WTC11 (cell line): ENCODE measurements around the gene CGNL1. TPM values are rescaled to one million over a fixed set of nuclear protein-coding genes. Genes with fewer than 3 reads are reported as not detected.
A peak's percentile ranks its signal among the peaks of the same experiment; 100 is the strongest.

ENCODE experiments used
- ATAC-seq: fragments of 200-7000 bp; cut with Tn5 transposase; 2 replicates; pipeline ENCODE4 v1.10.0; 2021; ENCODE audit warnings: mild to moderate bottlenecking, moderate library complexity
- CTCF ChIA-PET: fragments of 300-600 bp; sonication (Branson Sonifier 250); formaldehyde crosslinking; loops from one replicate; lab custom pipeline; 2021; ENCODE audit warnings: antibody characterized with exemption; lab: Charles Lee
- POLR2A ChIA-PET: fragments of 350-600 bp; sonication (Branson Sonifier 250); formaldehyde crosslinking; loops from one replicate; lab custom pipeline; 2021; ENCODE audit warnings: antibody characterized with exemption; lab: Charles Lee
- DNase-seq: peaks from one replicate; pipeline ENCODE4 v3.0.0; 2021; ENCODE audit warnings: low spot score
- H3K27ac Mint-ChIP-seq: 2 replicates; pipeline ENCODE4 v1.8.0; 2021; ENCODE audit warnings: mixed read lengths
- H3K27me3 Mint-ChIP-seq: 2 replicates; pipeline ENCODE4 v1.8.0; 2021; ENCODE audit warnings: low read depth, mild to moderate bottlenecking, moderate library complexity, mixed read lengths
- H3K36me3 Mint-ChIP-seq: 2 replicates; pipeline ENCODE4 v1.8.0; 2021; ENCODE audit warnings: mixed read lengths
- H3K4me1 Mint-ChIP-seq: 2 replicates; pipeline ENCODE4 v1.8.0; 2022; ENCODE audit warnings: mixed read lengths
- H3K4me3 Mint-ChIP-seq: 2 replicates; pipeline ENCODE4 v1.8.0; 2021; ENCODE audit warnings: mild to moderate bottlenecking, moderate library complexity, mixed read lengths
- H3K9me3 Mint-ChIP-seq: 2 replicates; pipeline ENCODE4 v1.8.0; 2021; ENCODE audit warnings: mixed read lengths
- CBFB ChIP-seq: sonication (generic); formaldehyde crosslinking; IDR thresholded peaks from 2 replicates; pipeline ENCODE4 v1.8.1; 2022; ENCODE audit warnings: mild to moderate bottlenecking, low read depth, missing genetic modification reagents
- CDX4 ChIP-seq: fragments of 250-450 bp; sonication (Bioruptor Pico); IDR thresholded peaks from 2 replicates; pipeline ENCODE4 v1.9.0; 2021; ENCODE audit warnings: moderate library complexity, mild to moderate bottlenecking, inconsistent platforms, borderline replicate concordance
- CREM ChIP-seq: sonication (generic); formaldehyde crosslinking; IDR thresholded peaks from 2 replicates; pipeline ENCODE4 v1.8.1; 2022; ENCODE audit warnings: mild to moderate bottlenecking, missing genetic modification reagents, moderate library complexity
- ESRRA ChIP-seq: sonication (generic); formaldehyde crosslinking; IDR thresholded peaks from 2 replicates; pipeline ENCODE4 v1.8.1; 2022; ENCODE audit warnings: mild to moderate bottlenecking, missing genetic modification reagents, borderline replicate concordance
- ETV6 ChIP-seq: sonication (generic); formaldehyde crosslinking; IDR thresholded peaks from 2 replicates; pipeline ENCODE4 v1.8.1; 2022; ENCODE audit warnings: mild to moderate bottlenecking, missing genetic modification reagents
- HMGXB4 ChIP-seq: sonication (generic); formaldehyde crosslinking; IDR thresholded peaks from 2 replicates; pipeline ENCODE4 v1.8.1; 2023; ENCODE audit warnings: mild to moderate bottlenecking, moderate library complexity, missing genetic modification reagents
- MYBL2 ChIP-seq: sonication (generic); formaldehyde crosslinking; IDR thresholded peaks from 2 replicates; pipeline ENCODE4 v1.8.1; 2023; ENCODE audit warnings: mild to moderate bottlenecking, moderate library complexity, missing genetic modification reagents
- NFE2L1 ChIP-seq: sonication (generic); formaldehyde crosslinking; IDR thresholded peaks from 2 replicates; pipeline ENCODE4 v1.8.1; 2023; ENCODE audit warnings: missing genetic modification reagents
- SMAD3 ChIP-seq: sonication (generic); formaldehyde crosslinking; IDR thresholded peaks from 2 replicates; pipeline ENCODE4 v1.8.0; 2022; ENCODE audit warnings: missing genetic modification reagents, mild to moderate bottlenecking, borderline replicate concordance
- SMAD4 ChIP-seq: sonication (generic); formaldehyde crosslinking; IDR thresholded peaks from 2 replicates; pipeline ENCODE4 v1.8.0; 2022; ENCODE audit warnings: mild to moderate bottlenecking, missing genetic modification reagents
- SP1 ChIP-seq: sonication (generic); formaldehyde crosslinking; conservative IDR thresholded peaks from 2 replicates; pipeline ENCODE4 v1.8.1; 2022; ENCODE audit warnings: missing genetic modification reagents
- USF1 ChIP-seq: sonication (generic); formaldehyde crosslinking; IDR thresholded peaks from 2 replicates; pipeline ENCODE4 v1.8.0; 2022; ENCODE audit warnings: mild to moderate bottlenecking, missing genetic modification reagents
- ZNF232 ChIP-seq: sonication (generic); formaldehyde crosslinking; IDR thresholded peaks from 2 replicates; pipeline ENCODE4 v1.8.0; 2022; ENCODE audit warnings: mild to moderate bottlenecking, missing genetic modification reagents
- ZNF671 ChIP-seq: fragments of 250-450 bp; sonication (Bioruptor Pico); IDR thresholded peaks from 2 replicates; pipeline ENCODE4 v1.8.0; 2021; ENCODE audit warnings: mild to moderate bottlenecking
- total RNA-seq: library from RNA; stranded (reverse); gene quantifications from 3 replicates; pipeline ENCODE4 v1.2.3, GENCODE V29; 2021
- TF ChIP-seq, protein P1 (sequence below): sonication (generic); formaldehyde crosslinking; conservative IDR thresholded peaks from 2 replicates; pipeline ENCODE4 v1.8.1; 2022; ENCODE audit warnings: mild to moderate bottlenecking, missing genetic modification reagents
- TF ChIP-seq, protein P2 (sequence below): sonication (generic); formaldehyde crosslinking; IDR thresholded peaks from 2 replicates; pipeline ENCODE4 v1.8.0; 2023; ENCODE audit warnings: missing genetic modification reagents, mild to moderate bottlenecking, borderline replicate concordance
- TF ChIP-seq, protein P3 (sequence below): sonication (generic); formaldehyde crosslinking; IDR thresholded peaks from 2 replicates; pipeline ENCODE4 v1.8.1; 2022; ENCODE audit warnings: low read depth, missing genetic modification reagents, borderline replicate concordance
- TF ChIP-seq, protein P4 (sequence below): sonication (generic); formaldehyde crosslinking; IDR thresholded peaks from 2 replicates; pipeline ENCODE4 v1.8.1; 2022; ENCODE audit warnings: mild to moderate bottlenecking, missing genetic modification reagents, moderate library complexity, borderline replicate concordance

The CGNL1 gene
- total RNA-seq, 1 experiment from 2014 or later: 57.3 TPM

GRCh38 chr15:57592836-57593420, 216.6 kb downstream of the CGNL1 start:
- TF ChIP-seq ETV6 (CRISPR knock-in tag) (no peak), ZNF232 (CRISPR knock-in tag) (no peak), CDX4 (CRISPR knock-in tag) (no peak), HMGXB4 (CRISPR knock-in tag) (no peak), SP1 (CRISPR knock-in tag) (no peak)

DNA sequence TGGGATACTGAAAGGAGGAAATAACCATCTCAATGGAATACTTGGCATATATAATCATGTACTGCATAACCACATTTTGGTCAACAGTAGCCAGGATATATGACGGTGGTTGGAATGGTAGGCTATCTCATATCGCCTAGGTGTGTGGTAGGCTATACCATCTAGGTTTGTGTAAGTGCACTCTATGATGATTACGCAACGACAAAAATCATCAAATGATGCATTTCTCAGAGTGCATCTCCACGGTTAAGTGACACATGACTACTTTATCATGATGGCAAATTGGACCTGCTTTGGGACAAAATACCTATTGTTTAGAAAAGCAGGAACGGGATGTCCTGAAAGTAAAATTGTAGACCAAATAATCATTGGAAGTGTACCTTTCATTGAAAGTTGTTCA, 218.2 kb downstream of the CGNL1 start:
- no peak overlapping the region for H3K27ac Mint-ChIP-seq
- H3K36me3 Mint-ChIP-seq: no peaks in the 10 kb centered on the region
- no peak for ATAC-seq
- H3K9me3 Mint-ChIP-seq: no peaks in the 10 kb centered on the region
- CTCF ChIA-PET: no interaction called here
- peaks cover 38% of the 10 kb centered on the region for H3K27me3 Mint-ChIP-seq
- peaks cover 19% of the 10 kb centered on the region for H3K4me1 Mint-ChIP-seq
- POLR2A ChIA-PET: no interaction called here
- no peak for DNase-seq
- H3K4me3 Mint-ChIP-seq: no peak overlapping the region
- TF ChIP-seq NFE2L1 (CRISPR knock-in tag) (no peak), SMAD3 (no peak), ESRRA (no peak), CREM (CRISPR knock-in tag) (no peak), SMAD4 (no peak), SP1 (CRISPR knock-in tag) (no peak), MYBL2 (CRISPR knock-in tag) (no peak), ZNF671 (CRISPR knock-in tag) (no peak), CDX4 (CRISPR knock-in tag) (no peak), CBFB (no peak), HMGXB4 (CRISPR knock-in tag) (no peak), USF1 (CRISPR knock-in tag) (no peak)
- TF ChIP-seq, protein P1, sequence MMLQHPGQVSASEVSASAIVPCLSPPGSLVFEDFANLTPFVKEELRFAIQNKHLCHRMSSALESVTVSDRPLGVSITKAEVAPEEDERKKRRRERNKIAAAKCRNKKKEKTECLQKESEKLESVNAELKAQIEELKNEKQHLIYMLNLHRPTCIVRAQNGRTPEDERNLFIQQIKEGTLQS (CRISPR knock-in tag): no peak
- TF ChIP-seq, protein P2, sequence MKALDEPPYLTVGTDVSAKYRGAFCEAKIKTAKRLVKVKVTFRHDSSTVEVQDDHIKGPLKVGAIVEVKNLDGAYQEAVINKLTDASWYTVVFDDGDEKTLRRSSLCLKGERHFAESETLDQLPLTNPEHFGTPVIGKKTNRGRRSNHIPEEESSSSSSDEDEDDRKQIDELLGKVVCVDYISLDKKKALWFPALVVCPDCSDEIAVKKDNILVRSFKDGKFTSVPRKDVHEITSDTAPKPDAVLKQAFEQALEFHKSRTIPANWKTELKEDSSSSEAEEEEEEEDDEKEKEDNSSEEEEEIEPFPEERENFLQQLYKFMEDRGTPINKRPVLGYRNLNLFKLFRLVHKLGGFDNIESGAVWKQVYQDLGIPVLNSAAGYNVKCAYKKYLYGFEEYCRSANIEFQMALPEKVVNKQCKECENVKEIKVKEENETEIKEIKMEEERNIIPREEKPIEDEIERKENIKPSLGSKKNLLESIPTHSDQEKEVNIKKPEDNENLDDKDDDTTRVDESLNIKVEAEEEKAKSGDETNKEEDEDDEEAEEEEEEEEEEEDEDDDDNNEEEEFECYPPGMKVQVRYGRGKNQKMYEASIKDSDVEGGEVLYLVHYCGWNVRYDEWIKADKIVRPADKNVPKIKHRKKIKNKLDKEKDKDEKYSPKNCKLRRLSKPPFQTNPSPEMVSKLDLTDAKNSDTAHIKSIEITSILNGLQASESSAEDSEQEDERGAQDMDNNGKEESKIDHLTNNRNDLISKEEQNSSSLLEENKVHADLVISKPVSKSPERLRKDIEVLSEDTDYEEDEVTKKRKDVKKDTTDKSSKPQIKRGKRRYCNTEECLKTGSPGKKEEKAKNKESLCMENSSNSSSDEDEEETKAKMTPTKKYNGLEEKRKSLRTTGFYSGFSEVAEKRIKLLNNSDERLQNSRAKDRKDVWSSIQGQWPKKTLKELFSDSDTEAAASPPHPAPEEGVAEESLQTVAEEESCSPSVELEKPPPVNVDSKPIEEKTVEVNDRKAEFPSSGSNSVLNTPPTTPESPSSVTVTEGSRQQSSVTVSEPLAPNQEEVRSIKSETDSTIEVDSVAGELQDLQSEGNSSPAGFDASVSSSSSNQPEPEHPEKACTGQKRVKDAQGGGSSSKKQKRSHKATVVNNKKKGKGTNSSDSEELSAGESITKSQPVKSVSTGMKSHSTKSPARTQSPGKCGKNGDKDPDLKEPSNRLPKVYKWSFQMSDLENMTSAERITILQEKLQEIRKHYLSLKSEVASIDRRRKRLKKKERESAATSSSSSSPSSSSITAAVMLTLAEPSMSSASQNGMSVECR: no peak
- TF ChIP-seq, protein P3, sequence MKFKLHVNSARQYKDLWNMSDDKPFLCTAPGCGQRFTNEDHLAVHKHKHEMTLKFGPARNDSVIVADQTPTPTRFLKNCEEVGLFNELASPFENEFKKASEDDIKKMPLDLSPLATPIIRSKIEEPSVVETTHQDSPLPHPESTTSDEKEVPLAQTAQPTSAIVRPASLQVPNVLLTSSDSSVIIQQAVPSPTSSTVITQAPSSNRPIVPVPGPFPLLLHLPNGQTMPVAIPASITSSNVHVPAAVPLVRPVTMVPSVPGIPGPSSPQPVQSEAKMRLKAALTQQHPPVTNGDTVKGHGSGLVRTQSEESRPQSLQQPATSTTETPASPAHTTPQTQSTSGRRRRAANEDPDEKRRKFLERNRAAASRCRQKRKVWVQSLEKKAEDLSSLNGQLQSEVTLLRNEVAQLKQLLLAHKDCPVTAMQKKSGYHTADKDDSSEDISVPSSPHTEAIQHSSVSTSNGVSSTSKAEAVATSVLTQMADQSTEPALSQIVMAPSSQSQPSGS (CRISPR knock-in tag): no peak
- TF ChIP-seq, protein P4, sequence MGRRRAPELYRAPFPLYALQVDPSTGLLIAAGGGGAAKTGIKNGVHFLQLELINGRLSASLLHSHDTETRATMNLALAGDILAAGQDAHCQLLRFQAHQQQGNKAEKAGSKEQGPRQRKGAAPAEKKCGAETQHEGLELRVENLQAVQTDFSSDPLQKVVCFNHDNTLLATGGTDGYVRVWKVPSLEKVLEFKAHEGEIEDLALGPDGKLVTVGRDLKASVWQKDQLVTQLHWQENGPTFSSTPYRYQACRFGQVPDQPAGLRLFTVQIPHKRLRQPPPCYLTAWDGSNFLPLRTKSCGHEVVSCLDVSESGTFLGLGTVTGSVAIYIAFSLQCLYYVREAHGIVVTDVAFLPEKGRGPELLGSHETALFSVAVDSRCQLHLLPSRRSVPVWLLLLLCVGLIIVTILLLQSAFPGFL (CRISPR knock-in tag): no peak

More at GRCh38 chr15:57592836-57593420, 216.6 kb downstream of the CGNL1 start:
- H3K9me3 Mint-ChIP-seq: no peaks in the 10 kb centered on the region
- DNase-seq (no peak), ATAC-seq (no peak)
- no peak overlapping the region for H3K27ac Mint-ChIP-seq
- peak overlapping the region; percentile 58 for H3K4me3 Mint-ChIP-seq
- peaks cover 43% of the 10 kb centered on the region for H3K27me3 Mint-ChIP-seq
- CTCF ChIA-PET: interaction anchor here (1.9 kb wide), 1 partner anchor 12 kb away, joined by 7 read pairs; no protein-coding TSS in a partner anchor
- POLR2A ChIA-PET: no interaction called here
- H3K36me3 Mint-ChIP-seq: no peaks in the 10 kb centered on the region
- peaks cover 11% of the 10 kb centered on the region for H3K4me1 Mint-ChIP-seq
